ENCODE data around the gene LCN9.

DNA sequence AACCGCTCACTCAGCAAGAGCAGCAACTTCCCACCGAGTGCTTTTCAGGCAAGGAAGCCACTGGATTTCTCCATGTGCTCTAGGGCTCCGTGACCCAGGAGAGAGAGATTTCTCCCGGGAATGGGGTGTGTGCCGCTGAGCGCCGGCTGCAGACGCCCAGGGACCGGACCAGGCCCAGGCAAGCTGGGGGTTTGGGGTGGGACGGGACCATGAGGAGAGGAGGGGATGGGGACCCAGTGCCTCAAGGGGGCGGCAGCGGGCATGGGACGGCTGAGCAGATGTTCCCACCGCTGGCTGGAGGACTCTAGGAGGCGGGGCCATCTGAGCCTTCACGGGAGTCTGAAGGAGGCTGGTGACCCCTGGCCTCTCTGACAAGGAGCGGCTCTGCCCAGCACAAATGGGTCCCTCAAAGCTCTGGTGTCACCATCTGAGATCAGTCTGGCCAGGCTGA, 8.5 kb downstream of the LCN9 start:
- no peak for TF ChIP-seq POLR2A (IDR thresholded peaks at IDR 0.05)
- TF ChIP-seq, protein P1, sequence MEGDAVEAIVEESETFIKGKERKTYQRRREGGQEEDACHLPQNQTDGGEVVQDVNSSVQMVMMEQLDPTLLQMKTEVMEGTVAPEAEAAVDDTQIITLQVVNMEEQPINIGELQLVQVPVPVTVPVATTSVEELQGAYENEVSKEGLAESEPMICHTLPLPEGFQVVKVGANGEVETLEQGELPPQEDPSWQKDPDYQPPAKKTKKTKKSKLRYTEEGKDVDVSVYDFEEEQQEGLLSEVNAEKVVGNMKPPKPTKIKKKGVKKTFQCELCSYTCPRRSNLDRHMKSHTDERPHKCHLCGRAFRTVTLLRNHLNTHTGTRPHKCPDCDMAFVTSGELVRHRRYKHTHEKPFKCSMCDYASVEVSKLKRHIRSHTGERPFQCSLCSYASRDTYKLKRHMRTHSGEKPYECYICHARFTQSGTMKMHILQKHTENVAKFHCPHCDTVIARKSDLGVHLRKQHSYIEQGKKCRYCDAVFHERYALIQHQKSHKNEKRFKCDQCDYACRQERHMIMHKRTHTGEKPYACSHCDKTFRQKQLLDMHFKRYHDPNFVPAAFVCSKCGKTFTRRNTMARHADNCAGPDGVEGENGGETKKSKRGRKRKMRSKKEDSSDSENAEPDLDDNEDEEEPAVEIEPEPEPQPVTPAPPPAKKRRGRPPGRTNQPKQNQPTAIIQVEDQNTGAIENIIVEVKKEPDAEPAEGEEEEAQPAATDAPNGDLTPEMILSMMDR (IDR thresholded peaks at IDR 0.05): no peak

All from adrenal gland (tissue), 5 donors.